A549 (cell line): ENCODE data around the gene MED1. TPM values are rescaled to one million over a fixed set of nuclear protein-coding genes. Genes with fewer than 3 reads are reported as not detected.
"Not testable (repeated sequence)": the region's sequence is repeated elsewhere in the genome, so short reads cannot be mapped to it uniquely, and the experiment has no call there.

Experiments
- ATAC-seq, 2 experiments: fragments of 200-7000 bp in 1 of 2; fragments of >200 bp in 1 of 2; cut with Nextera tagmentation in 1 of 2; cut with Tn5 transposase in 1 of 2; 3 replicates each; pipeline versions ENCODE4 v1.8.0 to v1.9.1; 2018 to 2020; ENCODE audit warnings: mild to moderate bottlenecking in 1 of 2, moderate library complexity in 1 of 2
- CTCF ChIA-PET: fragments of 300-600 bp; sonication (Branson Sonifier 250); formaldehyde crosslinking; extraction: SDS; loops from one replicate; lab custom pipeline; 2021; ENCODE audit warnings: antibody characterized with exemption, inconsistent platforms; lab: Yijun Ruan, JAX
- POLR2A ChIA-PET: fragments of 350-600 bp; formaldehyde crosslinking; extraction: SDS; loops from one replicate; lab custom pipeline; 2021; ENCODE audit warnings: antibody characterized with exemption, inconsistent platforms; lab: Yijun Ruan, JAX
- DNase-seq, 2 experiments: peaks; one replicate each; pipeline versions ENCODE4 v3.0.0 to v3.0.0-alpha.2; 2011 to 2016; ENCODE audit warnings: low read depth in 1 of 2, low spot score in 1 of 2
- FAIRE-seq: peaks from 2 replicates; lab custom pipeline; 2011; peaks lifted over from hg19 to GRCh38; lab: Jason Lieb, UNC
- H3K27ac ChIP-seq, 2 experiments: fragments of >200 bp; sonication (Bioruptor Twin); formaldehyde crosslinking; 3 replicates each; pipeline ENCODE4 v1.5.1; 2016 to 2017
- H3K4me1 ChIP-seq: fragments of >200 bp; sonication (Bioruptor Twin); formaldehyde crosslinking; 3 replicates; pipeline ENCODE4 v1.6.1; 2016
- H3K4me2 ChIP-seq: fragments of >200 bp; sonication (Bioruptor Twin); formaldehyde crosslinking; 3 replicates; pipeline ENCODE4 v1.6.1; 2016
- H3K4me3 ChIP-seq: fragments of >200 bp; sonication (Bioruptor Twin); formaldehyde crosslinking; 3 replicates; pipeline ENCODE4 v1.5.1; 2016
- H3K9me3 ChIP-seq: fragments of >200 bp; sonication (Bioruptor Twin); formaldehyde crosslinking; 3 replicates; pipeline ENCODE4 v1.6.1; 2016
- CEBPB ChIP-seq, 2 experiments: fragments of >200 bp in 1 of 2; sonication (Bioruptor Twin) in 1 of 2; formaldehyde crosslinking in 1 of 2; IDR thresholded peaks; 2 replicates each; pipeline ENCODE4 v1.6.1; 2012 to 2016
- EHMT2 ChIP-seq: fragments of 200-600 bp; sonication (generic); IDR thresholded peaks from 2 replicates; pipeline ENCODE4 v1.6.1; 2016; ENCODE audit warnings: antibody characterized with exemption, low read depth, mild to moderate bottlenecking, moderate library complexity
- ESRRA ChIP-seq: fragments of 150-350 bp; IDR thresholded peaks from 2 replicates; pipeline ENCODE4 v1.6.1; 2014; ENCODE audit warnings: mild to moderate bottlenecking, low read length, borderline replicate concordance
- FOSB ChIP-seq: fragments of 250-450 bp; sonication (Bioruptor Pico); IDR thresholded peaks from 2 replicates; pipeline ENCODE4 v1.5.0; 2020; ENCODE audit warnings: mild to moderate bottlenecking, moderate library complexity
- FOXS1 ChIP-seq: fragments of 250-450 bp; sonication (Bioruptor Pico); IDR thresholded peaks from 2 replicates; pipeline ENCODE4 v1.5.0; 2020; ENCODE audit warnings: mild to moderate bottlenecking, moderate library complexity
- GATA3 ChIP-seq: IDR thresholded peaks from 2 replicates; pipeline ENCODE4 v1.6.1; 2012; ENCODE audit warnings: borderline replicate concordance
- HDAC2 ChIP-seq: fragments of 200-600 bp; sonication (generic); IDR thresholded peaks from 2 replicates; pipeline ENCODE4 v1.6.1; 2016
- HEYL ChIP-seq: fragments of 250-450 bp; sonication (Bioruptor Pico); IDR thresholded peaks from 2 replicates; pipeline ENCODE4 v1.8.0; 2021; ENCODE audit warnings: mild to moderate bottlenecking, moderate library complexity
- JUN ChIP-seq, 2 experiments: fragments of >200 bp; sonication (Bioruptor Twin); formaldehyde crosslinking; IDR thresholded peaks; 2 replicates in 1 of 2; 3 replicates in 1 of 2; pipeline ENCODE4 v1.6.1; 2016 to 2017
- JUNB ChIP-seq: fragments of >200 bp; sonication (Bioruptor Twin); formaldehyde crosslinking; IDR thresholded peaks from 2 replicates; pipeline ENCODE4 v1.6.1; 2016
- MAFK ChIP-seq: fragments of 450-650 bp; IDR thresholded peaks from 2 replicates; pipeline ENCODE4 v1.6.1; 2014; ENCODE audit not compliant: partially characterized antibody
- MAZ ChIP-seq: fragments of 150-350 bp; IDR thresholded peaks from 2 replicates; pipeline ENCODE4 v1.6.1; 2014; ENCODE audit warnings: antibody characterized with exemption, low read depth, low read length, borderline replicate concordance
- PBX3 ChIP-seq: IDR thresholded peaks from 2 replicates; pipeline ENCODE4 v1.6.1; 2012
- POLR2A ChIP-seq: IDR thresholded peaks from 2 replicates; pipeline ENCODE4 v1.6.1; 2012; ENCODE audit warnings: mild to moderate bottlenecking, low read length
- POLR2AphosphoS2 ChIP-seq: conservative IDR thresholded peaks from 2 replicates; pipeline ENCODE4 v1.6.1; 2012; ENCODE audit warnings: low read length, improper control_type of control experiment, inconsistent platforms
- RAD21 ChIP-seq, 2 experiments: fragments of >200 bp in 1 of 2; sonication (Bioruptor Twin) in 1 of 2; formaldehyde crosslinking in 1 of 2; IDR thresholded peaks in 1 of 2; conservative IDR thresholded peaks in 1 of 2; 2 replicates in 1 of 2; 3 replicates in 1 of 2; pipeline ENCODE4 v1.6.1; 2012 to 2018; ENCODE audit warnings: inconsistent platforms in 1 of 2
- TFCP2L1 ChIP-seq: fragments of 250-450 bp; sonication (Bioruptor Pico); IDR thresholded peaks from 2 replicates; pipeline ENCODE4 v1.5.0; 2021; ENCODE audit warnings: mild to moderate bottlenecking
- ZNF302 ChIP-seq: fragments of 250-450 bp; sonication (Bioruptor Pico); IDR thresholded peaks from 2 replicates; pipeline ENCODE4 v1.9.0; 2021; ENCODE audit warnings: inconsistent platforms, mild to moderate bottlenecking, moderate library complexity
- ZSCAN20 ChIP-seq: fragments of 250-450 bp; sonication (Bioruptor Pico); IDR thresholded peaks from 2 replicates; pipeline ENCODE4 v1.8.0; 2022; ENCODE audit warnings: mild to moderate bottlenecking, moderate library complexity
- WGBS: methylation state at CpG from one replicate; pipeline ENCODE4 v1.1.6; 2017; ENCODE audit errors: missing lambda C conversion rate; 5-methylcytosine and 5-hydroxymethylcytosine counted together
- polyA plus RNA-seq, 4 experiments: library from polyadenylated mRNA; depleted of rRNA in 3 of 4; stranded (reverse); fragments of >200 nt; fragmentation: RNase III in 1 of 4; extraction: RNeasy Plus Mini Kit Qiagen cat#74134 plus additional on column Dnase treatment in 1 of 4; gene quantifications; 2 replicates in 3 of 4; 3 replicates in 1 of 4; pipeline ENCODE4 v1.2.3, GENCODE V29; 2011 to 2017
- TF ChIP-seq, protein P1 (sequence below): fragments of 450-650 bp; IDR thresholded peaks from 2 replicates; pipeline ENCODE4 v1.6.1; 2014; ENCODE audit warnings: antibody characterized with exemption
- TF ChIP-seq, protein P2 (sequence below): IDR thresholded peaks from 2 replicates; pipeline ENCODE4 v1.6.1; 2012

MED1 gene
- polyA plus RNA-seq, 2 of the 4 experiments (the other 2 are of a cell fraction): 33.8 to 76.2 TPM

DNA sequence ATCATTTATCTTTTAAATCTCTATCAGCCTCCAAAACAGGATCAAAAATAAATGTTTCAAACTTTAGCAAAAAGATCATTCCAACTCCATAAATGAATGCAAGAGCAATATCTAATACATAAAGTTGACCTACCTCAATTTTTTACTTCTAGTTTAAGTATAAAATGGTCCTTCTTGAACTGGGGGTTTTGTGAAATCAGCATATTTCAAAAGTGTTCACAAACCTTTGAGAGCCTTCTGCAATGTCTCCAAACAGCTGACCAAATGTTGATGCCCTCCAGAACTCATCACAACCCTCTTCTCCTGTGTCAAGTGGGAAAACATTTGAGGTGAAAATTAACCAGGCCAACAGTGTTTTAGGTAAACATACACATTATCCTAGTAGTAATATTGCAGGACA lies 7.7 kb downstream of the MED1 start:
- ChIA-PET CTCF (interaction anchor here (0.7 kb wide), 1 partner anchor 20 kb away, joined by 4 read pairs; no protein-coding TSS in a partner anchor), POLR2A (no interaction called here)
- H3K4me3 ChIP-seq: no peak overlapping the region
- no peak for ATAC-seq
- no peaks in the 10 kb centered on the region for H3K9me3 ChIP-seq
- H3K27ac ChIP-seq: no peak overlapping the region
- TF ChIP-seq MAFK (peak; percentile 82), ZNF302 (no peak)
- TF ChIP-seq, all 56 proteins: peak for 1
- peak; percentile 39 for FAIRE-seq
- H3K4me2 ChIP-seq: no peak overlapping the region
- DNase-seq: no peak
- H3K4me1 ChIP-seq: no peaks in the 10 kb centered on the region

DNA sequence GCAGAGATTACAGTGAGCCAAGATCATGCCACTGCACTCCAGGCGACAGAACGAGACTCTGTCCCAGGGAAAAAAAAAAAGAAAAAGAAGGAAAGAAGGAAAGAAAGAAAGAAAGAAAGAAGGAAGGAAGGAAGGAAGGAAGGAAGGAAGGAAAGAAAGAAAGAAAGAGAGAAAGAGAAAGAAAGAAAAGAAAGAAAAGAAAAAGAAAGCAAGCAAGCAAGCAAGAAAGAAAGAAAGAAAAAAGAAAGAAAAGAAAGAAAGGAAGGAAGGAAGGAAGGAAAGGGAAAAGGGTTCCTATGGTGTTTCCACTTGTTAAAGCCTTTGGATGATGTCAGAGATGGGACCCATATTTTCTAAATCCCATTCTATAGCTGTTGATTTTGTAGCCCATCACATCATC lies 11.2 kb downstream of the MED1 start:
- ATAC-seq, H3K9me3 ChIP-seq, FAIRE-seq, H3K4me3 ChIP-seq, H3K4me2 ChIP-seq, DNase-seq, H3K27ac ChIP-seq, H3K4me1 ChIP-seq: not testable (repeated sequence)
- WGBS: 80% methylated on average over 2 of the region's 2 CpGs
- ChIA-PET CTCF (interaction anchor here (1.1 to 1.2 kb wide), 2 partner anchors 10 to 108 kb away, joined by 3 to 4 read pairs; no protein-coding TSS in a partner anchor), POLR2A (interaction anchor here (2.4 kb wide), 1 partner anchor 11 kb away, joined by 9 read pairs; the partner anchor contains the start of gene MED1)

DNA sequence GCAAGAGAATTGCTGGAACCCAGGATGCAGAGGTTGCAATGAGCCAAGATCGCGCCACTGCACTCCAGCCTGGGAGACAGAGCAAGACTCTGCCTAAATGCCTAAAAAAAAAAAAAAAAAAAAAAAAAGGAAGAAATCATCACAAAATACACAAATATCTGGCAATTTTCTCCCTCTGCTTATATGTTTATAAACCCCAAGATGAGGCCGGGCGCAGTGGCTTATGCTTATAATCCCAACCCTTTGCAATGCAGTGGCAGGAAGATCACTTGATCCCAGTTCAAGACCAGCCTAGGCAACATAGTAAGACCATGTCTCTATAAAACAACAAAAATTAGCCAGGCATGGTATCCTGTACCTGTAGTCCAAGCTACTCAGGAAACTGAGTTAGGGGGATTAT lies 21.5 kb downstream of the MED1 start:
- Histone ChIP-seq H3K4me3 (no peak overlapping the region), H3K4me2 (no peak overlapping the region), H3K9me3 (no peaks in the 10 kb centered on the region), H3K4me1 (no peaks in the 10 kb centered on the region), H3K27ac (no peak overlapping the region)
- WGBS: 96% methylated on average over 4 of the region's 4 CpGs
- DNase-seq (no peak), FAIRE-seq (no peak), ATAC-seq (no peak)
- TF ChIP-seq JUNB: no peak
- TF ChIP-seq HDAC2: no peak
- no peak for TF ChIP-seq PBX3
- no peak for TF ChIP-seq ZSCAN20
- TF ChIP-seq ESRRA: no peak
- TF ChIP-seq CEBPB (IDR thresholded peaks at IDR 0.05): no peak
- no peak for TF ChIP-seq FOXS1
- no peak for TF ChIP-seq FOSB (CRISPR knock-in tag)
- CTCF ChIA-PET: no interaction called here
- POLR2A ChIA-PET: no interaction called here

- 89% methylated on average over 1 of the region's 1 CpG for WGBS
- no peak overlapping the region for H3K4me2 ChIP-seq
- no peak overlapping the region for H3K4me3 ChIP-seq
- FAIRE-seq (no peak), ATAC-seq (no peak), DNase-seq (no peak)
- no peak overlapping the region for H3K27ac ChIP-seq
- ChIA-PET POLR2A (no interaction called here), CTCF (interaction anchor here (0.6 to 2.0 kb wide), 2 partner anchors 181 to 209 kb away, joined by 4 to 6 read pairs; no protein-coding TSS in a partner anchor)
- TF ChIP-seq ZSCAN20 (no peak), TFCP2L1 (CRISPR knock-in tag) (no peak), FOSB (CRISPR knock-in tag) (no peak), JUN (IDR thresholded peaks at IDR 0.05) (no peak), POLR2A (no peak), MAZ (no peak), PBX3 (no peak), CEBPB (IDR thresholded peaks at IDR 0.05) (no peak), GATA3 (no peak), POLR2AphosphoS2 (no peak), RAD21 (conservative IDR thresholded peaks at IDR 0.05 in 1 of 2, IDR thresholded peaks at IDR 0.05 in 1 of 2) (no peak), EHMT2 (no peak), HEYL (CRISPR knock-in tag) (no peak)
- TF ChIP-seq, protein P1, sequence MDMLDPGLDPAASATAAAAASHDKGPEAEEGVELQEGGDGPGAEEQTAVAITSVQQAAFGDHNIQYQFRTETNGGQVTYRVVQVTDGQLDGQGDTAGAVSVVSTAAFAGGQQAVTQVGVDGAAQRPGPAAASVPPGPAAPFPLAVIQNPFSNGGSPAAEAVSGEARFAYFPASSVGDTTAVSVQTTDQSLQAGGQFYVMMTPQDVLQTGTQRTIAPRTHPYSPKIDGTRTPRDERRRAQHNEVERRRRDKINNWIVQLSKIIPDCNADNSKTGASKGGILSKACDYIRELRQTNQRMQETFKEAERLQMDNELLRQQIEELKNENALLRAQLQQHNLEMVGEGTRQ: no peak
- TF ChIP-seq, protein P2, sequence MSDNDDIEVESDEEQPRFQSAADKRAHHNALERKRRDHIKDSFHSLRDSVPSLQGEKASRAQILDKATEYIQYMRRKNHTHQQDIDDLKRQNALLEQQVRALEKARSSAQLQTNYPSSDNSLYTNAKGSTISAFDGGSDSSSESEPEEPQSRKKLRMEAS: no peak
- no peaks in the 10 kb centered on the region for H3K4me1 ChIP-seq
- H3K9me3 ChIP-seq: no peaks in the 10 kb centered on the region
Measured at GRCh38 chr17:39416141-39416540, 34.9 kb downstream of the MED1 start.
